HG03159 (cell line): ENCODE data around the gene ELF4.
A peak's percentile ranks its signal among the peaks of the same experiment; 100 is the strongest.

Experiments
- ATAC-seq: cut with Tn5 transposase; IDR thresholded peaks from one replicate; pipeline ENCODE4 v1.9.1; 2021; ENCODE audit warnings: mild to moderate bottlenecking, moderate library complexity; ENCODE audit not compliant: unreplicated experiment

Gene ELF4

DNA sequence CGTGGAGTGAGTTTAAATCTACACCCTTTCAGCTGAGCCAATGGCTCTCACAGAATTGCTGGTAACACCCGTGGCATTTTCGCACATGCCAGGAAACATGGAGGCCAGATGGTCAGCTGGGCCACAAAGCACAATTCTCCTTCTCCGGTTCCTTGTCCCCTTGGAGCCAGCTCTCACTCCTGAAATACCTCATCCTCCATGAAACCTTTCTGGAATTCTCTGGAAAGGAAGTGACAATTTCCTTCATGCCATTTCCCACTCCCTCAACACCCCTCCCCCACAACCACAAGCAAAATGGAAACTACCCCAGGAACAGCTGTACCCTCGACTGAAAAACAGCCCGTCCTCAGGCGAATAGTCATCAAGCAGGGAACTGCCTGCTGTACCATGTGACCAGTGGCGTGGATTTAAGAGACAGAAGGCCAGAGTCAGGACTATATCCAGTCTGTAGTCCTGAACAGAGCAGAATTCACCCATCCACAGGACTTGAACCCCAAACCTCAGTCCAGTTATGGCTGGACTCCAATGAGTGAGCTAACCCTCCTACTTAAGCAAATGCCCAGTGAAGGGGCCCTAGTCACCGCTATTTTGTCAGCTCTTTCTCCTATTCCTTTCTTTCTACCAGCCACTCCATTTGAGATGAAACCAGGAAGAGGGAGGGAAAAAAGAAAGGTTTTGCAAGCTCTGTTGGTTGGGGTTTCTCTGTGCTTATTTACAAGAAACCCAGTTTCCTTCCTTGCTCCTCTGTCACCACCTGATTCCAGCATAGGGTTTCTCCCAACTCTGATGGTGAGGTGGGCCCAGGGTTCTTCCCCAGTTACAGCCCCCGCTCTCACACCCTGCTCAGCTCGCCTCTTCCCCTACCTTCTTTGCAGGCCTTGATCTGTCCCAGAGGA is 24.5 kb downstream of the ELF4 start:
- ATAC-seq: no peak

DNA sequence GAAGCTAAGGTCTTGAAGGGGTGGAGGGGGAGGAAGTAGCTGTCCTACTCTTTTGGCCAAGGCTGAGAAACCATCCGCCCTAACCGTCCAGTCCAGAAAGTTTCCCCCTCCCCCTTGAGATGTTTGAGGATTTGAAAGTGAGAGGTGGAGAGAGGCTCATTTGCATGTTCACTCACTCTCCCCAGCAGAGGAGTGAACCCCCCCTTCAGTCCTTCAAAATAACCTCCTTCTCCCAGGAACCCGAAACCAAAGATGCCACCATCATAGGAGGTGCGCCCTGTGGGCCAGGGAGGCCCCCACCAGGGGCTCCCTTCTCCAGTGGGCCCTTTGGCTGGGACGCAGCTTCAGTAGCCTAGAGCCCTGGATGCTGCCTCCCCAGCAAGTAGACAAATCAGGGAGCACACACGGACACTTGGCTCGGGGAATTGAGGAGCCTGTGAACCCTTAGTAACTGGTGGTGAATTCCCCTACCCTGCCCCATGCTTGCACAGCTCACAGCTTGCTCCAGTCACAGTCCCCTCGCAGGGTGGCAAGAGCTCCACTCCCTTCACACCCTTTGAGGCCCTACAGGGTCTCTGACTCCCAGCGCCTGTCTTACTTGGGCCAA is 25.6 kb downstream of the ELF4 start:
- ATAC-seq: peak; percentile 38

DNA sequence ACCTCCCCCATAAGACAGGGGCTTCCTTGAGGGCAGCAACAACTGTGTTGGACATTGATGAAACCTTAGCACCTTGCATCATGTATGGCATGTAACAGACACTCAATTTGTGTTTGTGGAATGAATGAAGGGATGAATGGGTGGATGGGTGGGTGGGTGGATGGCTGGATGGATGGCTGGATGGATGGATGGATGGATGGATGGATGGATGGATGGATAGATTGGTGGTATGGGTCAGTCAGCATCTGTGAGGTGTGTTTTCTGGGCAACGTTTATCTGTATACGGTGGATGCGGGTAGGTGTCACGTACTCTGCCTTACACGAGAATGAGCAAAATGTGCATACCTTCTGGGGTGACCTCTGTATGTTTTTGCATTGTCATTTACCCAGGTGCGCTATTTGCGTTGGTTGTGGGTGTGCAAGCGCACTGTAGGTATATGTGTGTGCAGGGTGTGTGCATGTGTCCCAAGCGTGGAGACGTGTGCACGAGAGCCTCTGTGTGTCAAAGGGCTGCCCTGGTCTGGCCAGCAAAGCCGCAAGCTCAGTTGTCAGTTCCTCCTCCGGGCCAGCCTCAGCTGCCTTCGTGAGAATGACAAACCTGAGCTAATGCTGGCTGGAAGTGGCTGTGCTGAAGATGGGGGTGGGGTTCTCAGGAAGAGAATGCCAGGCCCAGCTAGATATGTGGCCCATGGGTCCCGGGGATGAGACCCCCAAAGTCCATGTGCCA is 26.5 kb downstream of the ELF4 start:
- ATAC-seq: no peak

DNA sequence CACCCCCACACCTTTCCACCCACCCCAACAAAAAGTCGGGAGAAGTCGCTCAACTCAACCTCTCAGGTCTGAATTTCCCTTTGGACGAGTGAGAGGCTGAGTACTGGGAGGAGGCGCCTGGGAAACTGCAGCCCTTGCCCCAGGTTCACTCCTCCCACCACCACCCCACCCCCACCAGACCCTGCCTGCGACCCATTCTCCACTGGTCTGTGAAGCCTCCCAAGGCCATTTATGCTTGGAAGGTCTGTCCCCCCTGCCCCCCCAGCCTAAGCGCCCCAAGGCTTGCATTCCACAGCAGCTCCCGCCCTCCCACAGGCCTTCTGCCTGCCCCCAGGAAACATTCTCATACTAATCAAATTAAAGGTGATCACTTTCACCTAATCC is 27.2 kb downstream of the ELF4 start:
- ATAC-seq: no peak

DNA sequence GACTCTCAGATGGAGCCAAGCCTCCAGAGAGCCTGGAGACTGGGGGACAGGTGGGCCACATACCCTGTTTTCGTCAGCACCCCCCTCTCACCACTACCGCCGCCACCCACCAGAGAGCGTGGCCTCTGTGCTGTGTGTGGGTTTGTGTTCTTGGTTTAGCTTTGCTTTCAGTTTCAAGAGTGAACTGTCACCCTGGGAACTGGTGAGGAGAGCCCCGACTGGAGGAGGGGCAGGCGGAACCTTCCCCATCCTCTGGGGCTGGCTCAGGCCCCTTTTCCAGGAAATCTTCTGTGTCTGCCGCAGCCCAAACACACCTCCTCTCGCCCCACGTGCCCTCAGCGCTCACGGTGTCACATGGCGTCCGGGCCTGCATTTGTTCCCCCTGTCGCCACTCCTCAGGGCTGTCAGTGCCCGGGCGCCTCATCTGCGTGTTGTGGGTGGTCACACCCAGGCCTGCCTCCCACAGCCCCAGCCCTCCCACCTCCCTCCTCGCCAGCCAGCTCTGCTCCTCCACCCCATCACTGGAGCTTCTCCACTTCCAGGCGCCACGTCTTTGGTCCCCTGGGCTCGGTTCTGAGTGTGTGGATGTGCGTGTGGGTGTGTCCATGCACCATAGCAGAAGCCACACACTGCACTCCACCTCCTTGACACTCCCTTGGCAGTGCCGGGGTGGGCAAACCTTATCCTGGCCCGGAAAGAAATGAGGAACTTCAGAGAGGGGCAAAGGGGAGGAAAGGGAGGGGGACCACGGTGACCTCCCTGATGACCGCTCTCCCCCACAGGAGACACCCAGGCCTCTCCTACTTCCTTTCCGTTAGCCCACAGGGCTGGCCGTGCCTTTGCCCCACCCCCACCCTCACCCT is 27.8 kb downstream of the ELF4 start:
- ATAC-seq: peak; percentile 59

DNA sequence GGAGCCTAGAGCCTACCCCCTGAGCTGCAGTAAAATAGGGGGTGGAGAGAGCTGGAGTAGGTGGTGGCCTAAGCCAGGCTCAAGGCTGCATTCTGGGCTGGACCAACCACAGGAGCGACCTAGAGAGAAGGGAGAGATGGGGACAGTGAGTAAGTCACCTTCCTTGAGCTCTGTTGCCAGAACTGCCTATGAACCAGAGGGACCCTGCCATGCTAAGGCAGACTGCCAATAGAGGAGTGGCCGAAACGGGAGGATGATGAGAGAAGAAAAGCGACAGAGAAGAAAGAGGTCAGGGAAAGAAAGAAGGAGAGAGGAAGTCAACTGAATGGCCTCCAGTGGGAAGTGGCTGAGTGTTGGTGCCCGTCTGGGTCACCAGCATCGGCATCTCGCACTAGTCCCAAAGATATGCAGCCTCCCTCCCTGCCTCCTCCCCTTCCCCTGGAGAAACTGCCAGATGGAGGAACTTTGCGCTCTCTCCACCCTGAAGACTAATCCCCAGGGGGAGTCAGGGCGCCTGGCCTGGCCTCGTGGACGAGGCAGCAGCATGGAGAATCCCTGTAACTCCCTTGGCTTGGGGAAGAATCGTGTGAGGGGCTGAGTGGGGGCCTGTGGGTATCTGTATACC is 28.8 kb downstream of the ELF4 start:
- no peak for ATAC-seq

DNA sequence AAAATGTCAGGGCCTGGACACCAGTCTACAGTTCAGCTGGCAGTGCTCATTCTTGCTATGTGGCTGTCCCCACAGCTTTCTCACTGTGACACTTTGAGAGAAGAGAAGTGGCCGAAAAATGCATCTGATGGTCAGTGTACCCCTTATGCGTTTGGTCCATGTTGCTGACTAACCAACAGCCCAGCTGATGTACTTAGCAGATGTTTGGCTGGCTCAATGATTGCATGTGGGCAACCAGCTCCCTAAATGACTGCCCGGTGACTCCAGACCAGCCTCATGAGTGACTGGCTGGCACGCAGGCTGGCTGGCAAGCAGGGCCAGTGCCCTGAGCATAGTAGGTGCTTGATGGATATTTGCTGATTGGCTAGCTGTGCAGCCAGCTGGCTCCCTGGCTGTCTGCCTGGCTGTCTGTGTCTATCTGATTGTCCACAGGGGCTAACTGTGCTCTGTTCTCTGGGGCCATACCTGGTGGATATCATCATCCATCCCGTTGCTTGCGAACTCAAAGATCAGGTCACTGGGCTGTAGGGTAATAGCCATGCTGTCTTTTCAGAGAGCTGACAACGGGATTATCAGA is 29.4 kb downstream of the ELF4 start:
- ATAC-seq: no peak

DNA sequence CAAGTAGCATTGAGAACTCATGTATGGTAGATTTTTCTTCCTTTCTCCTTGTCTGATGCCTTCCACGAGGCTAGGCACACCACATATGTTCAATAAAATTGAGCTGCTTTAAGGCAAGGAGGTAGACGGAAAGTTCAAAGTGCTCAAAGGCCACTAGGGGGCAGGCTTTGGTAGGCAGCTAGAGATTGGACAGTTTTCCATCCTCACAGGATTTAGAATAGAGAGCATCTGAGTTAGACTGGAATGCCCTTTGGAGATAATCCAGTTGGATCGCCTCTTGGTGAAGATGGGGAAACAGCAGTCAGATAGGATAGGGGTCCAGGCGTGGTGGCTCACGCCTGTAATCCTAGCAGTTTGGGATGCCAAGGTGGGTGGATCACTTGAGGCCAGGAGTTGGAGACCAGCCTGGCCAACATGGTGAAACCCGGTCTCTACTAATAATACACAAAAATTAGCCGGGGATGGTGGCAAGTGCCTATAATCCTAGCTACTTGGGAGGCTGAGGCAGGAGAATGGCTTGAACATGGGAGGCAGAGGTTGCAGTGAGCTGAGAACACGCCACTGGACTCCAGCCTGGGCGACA is 30.4 kb downstream of the ELF4 start:
- no peak for ATAC-seq

DNA sequence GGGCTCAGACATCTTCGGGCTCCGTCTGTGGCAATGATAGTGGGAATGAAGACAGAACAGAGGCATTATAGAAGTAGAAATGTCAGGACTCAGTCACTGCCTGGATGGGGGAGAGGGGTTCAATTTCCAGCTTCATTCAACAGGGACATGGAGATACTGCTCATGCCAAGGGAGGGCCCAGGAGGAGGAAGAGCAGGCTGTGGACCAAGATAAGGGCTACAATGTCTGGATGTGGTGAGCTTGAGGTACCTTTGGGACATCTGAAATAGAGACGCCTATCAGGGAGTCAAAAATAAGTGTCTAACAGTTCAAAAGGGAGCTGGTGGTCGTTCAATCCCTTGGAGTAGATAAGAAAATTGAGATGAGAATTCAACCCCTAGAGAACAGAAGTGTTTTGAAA is 34.5 kb downstream of the ELF4 start:
- ATAC-seq: no peak

DNA sequence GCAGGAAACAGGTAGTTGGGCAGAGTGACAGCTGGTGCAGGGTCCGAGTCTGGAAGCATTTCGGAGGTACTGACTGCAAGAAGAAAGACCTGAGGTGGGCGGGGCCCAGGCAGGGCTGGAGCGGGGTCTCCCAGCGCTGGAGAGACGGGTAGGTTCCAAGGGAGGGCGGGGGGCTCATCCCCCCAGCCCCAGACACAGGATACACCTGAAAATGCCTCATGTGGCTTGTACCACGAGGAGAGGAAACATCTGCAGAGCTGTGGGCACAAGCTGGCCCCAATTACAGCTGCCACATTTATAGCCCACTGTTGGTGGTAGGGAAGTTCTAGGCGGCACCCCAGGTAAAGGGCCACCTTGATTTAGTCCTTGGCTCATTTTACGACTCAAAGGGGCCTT is 38.0 kb downstream of the ELF4 start:
- no peak for ATAC-seq

DNA sequence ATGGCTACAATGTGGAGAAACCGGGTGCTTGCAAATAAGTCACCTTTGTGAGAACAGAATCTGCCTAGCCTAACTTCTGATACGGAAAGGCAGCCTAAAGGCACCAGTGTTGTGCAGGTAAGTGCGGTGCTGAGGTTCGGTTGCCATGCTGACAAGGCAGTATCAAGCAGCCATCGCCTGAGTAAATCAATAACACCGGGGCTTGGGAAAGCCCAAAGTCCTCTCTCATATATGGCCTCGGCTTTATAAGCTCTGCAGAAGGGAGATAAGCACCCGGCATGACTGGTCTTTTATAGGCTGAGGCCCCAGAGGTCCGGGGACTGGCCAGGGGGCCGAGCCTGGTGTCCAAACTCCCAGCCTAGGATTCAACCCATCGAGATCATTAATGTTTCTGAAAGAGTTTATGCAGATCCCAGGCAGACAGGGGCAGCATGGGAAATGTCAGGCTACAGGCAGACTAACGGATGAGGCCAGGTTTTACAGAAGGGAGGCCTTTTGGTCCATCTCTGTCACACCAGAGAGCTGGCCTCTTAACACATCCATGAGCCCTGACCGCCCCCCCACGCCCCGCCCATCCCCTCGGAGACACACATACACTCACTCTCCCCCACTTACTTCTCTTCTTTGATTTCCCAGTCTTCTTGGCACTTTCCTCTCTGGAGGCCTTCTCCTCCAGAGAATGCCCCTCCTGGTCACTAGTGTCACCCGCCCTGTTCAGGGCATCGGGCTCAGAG is 38.5 kb downstream of the ELF4 start:
- ATAC-seq: no peak

DNA sequence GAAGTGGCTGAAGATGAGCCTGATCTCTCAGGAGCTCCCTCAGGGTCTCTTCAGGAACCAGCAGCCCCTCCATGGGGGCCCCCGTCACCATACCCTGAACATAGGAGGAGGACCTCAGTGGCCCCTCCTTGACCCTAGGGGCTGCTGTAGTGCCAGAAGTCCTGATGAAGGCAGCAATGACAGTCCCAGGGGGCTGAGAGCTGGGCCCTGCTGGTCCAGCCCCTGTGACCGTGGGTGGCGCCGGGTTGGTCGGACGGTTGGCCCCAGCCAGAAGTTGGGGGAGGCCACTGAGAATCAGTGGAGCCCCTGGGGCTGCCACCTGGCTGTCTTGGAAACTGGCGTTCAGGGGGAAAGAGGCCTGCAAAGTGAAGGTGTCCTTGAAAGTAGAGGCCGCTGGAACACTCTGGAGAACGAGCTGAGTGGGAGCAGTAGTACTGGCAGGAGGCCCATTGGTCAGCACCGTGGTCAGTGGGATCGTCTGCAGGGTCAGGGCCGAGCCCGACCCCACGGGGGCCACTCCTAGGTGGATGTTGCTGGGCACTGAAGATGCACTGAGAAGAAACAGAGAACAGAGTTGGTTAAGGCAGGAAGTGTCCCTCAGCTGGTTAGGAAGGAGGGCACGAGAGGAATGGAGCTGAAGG is 43.2 kb downstream of the ELF4 start:
- no peak for ATAC-seq

DNA sequence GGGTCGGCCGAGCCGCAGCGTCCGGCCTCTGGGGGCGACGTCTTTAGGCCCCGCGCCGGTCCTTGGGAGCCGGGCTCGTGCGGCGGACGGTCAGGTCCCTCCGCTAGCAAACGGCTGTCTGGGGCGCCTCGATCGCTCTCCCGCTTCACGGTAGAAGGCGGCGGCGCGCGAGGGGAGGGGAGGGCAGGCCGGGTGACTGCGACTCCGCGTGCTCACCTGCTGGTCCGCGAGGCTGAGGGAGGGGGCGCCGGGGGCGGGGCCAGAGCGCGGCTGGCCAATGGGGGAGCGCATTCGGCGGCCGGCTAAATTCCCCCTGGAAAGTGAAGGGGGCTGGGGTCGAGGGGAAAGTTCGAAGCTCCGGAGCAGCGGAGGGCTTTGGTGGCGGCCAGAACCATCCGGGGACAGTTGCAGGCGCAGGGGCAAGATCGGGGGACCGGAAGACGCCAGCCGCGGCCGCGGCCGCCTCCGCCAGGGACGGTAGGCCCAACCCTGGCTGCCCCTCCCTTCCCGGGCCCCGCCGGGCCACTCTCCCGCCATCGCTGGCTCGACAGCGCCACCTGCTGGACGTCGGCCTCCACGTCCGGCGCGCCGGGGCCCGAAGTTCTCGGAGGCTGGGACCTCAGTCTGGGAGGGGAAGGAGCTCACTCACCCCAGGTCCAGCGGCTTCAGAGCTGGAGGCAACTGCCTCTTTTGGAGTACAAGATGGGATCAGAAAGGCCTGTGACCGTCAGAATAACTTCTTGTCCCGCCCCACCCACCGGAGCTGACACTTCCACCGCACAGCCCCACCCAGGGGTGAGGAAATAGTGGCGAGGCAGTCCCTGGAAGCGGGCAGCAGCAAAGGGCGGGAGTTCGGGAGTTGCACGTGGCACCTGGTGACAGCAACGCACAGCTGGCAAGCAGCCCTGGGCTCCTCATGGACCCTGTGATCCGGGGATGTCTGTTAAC is 49.9 kb downstream of the ELF4 start:
- peak; percentile 85 for ATAC-seq

DNA sequence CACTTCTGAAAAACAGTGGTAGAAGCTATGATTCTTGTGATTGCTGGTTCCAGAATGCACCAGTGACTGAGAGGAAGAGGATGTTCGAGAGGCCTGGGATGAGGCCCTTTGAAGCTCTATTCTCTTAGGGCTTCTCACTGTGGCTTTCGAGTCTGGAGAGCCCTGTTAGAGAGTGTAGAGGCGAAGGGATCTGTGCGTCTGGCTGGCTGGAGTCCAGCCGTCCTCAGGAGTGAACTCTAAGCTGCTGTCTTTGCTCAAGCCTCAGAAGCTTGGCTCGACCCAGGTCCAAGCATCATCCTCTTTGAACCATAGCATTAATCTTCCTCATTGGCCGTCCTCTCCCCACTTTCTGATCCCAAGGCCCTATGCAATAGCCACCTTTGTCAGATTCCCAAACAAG is 51.6 kb downstream of the ELF4 start:
- no peak for ATAC-seq

DNA sequence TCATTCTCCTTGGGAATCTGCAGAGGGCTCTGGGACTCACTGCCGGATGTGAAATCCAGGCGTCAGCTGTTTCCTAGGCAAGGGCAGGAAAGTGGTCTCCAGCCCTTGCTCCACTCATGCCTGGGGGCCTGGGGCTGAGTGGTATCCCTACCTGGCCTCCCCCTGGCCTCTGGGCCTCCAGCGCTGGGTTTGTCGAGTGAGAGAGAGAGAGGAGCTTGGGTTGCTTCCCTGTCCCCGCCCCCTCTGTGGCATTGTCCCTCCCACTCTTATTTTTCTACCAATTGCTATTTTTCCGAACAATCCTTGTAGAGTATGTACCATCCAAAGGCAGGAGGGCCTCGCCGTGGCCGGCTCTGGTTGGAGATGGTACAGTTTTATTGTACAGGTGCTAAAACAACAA is 53.1 kb downstream of the ELF4 start:
- ATAC-seq: no peak

DNA sequence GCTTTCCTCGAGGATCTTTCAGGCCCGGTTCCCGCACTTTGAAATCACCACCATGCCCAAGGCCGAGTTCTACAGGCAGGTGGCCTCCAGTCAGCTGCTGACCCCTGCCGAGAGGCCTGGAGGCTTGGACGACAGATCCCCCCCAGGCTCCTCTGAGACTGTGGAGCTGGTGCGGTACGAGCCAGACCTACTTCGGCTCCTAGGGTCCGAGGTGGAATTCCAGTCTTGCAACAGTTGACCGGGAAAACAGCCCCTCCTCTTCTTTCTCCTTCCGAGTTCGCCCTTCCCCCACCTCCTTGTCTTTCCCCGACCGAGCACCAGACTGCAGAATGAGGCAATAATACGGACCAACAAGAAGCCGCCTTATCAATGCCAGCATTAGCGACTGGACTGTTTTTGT is 54.4 kb downstream of the ELF4 start:
- ATAC-seq: no peak

DNA sequence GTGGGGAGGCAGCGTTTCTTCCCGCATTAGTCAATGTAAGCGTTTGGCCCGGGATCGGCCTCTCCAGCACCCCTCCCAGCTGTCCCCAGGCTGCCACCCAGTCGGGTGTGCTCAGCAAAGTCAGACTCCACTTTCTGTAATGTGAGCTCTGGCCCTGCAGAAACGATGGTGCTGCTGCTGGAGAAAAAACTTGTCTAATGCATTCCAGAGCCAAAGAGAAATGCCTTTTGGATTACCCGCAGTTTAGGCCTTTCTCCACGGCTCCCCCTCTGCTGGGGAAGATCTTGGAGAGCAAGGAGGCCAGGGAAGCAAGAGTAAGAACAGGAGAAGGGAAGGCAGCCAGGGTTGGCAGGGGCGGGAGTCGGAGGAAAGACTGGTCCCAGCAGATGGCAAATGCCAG is 55.2 kb downstream of the ELF4 start:
- no peak for ATAC-seq

DNA sequence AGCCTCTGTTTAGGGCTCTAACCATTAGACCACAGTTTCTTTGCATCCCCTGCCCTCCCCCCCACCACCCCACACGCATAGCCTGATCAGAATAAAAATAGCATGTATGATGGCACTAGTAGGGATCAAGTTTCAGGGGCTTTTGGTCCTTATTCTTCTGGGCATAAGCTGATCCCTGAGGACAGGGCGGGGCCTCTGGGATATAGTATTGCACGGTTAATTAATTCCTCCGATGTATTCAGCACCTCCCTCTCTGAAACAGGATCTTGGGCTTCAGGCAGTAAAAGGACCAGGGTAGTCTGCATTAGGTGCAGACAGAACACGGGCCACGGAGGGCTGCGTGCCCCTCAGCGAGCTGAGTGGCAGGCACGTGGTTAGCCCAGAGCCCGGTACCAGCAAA is 57.1 kb downstream of the ELF4 start:
- ATAC-seq: no peak
